Neural cell (in vitro differentiated cells): ENCODE data around the gene SLC34A1. TPM values are rescaled to one million over a fixed set of nuclear protein-coding genes. Genes with fewer than 3 reads are reported as not detected.

Experiments
- H2AFZ ChIP-seq: fragments of 200-600, 300-800 bp; sonication (generic), shearing (Covaris generic); 2 replicates; pipeline ENCODE4 v1.6.0; 2014; ENCODE audit warnings: low read depth, mild to moderate bottlenecking, antibody characterized with exemption, low read length, moderate library complexity
- H3F3A ChIP-seq: fragments of 200-600 bp; shearing (Covaris generic); 2 replicates; pipeline ENCODE4 v1.6.1; 2016; ENCODE audit warnings: mild to moderate bottlenecking, moderate library complexity, mixed read lengths, antibody characterized with exemption, low read length; ENCODE audit not compliant: insufficient read depth, poor library complexity, severe bottlenecking
- H3K27ac ChIP-seq: fragments of 200-600, 300-800 bp; sonication (generic), shearing (Covaris generic); 2 replicates; pipeline ENCODE4 v1.5.1; 2014; ENCODE audit warnings: mild to moderate bottlenecking, low read length, moderate library complexity
- H3K27me3 ChIP-seq: fragments of 300-800, 200-600 bp; sonication (generic), shearing (Covaris generic); 2 replicates; pipeline ENCODE4 v1.6.0; 2014; ENCODE audit warnings: mild to moderate bottlenecking, low read depth, low read length, moderate library complexity; ENCODE audit not compliant: insufficient read depth
- H3K36me3 ChIP-seq: fragments of 300-800, 200-600 bp; sonication (generic), shearing (Covaris generic); 2 replicates; pipeline ENCODE4 v1.5.1; 2014; ENCODE audit warnings: mild to moderate bottlenecking, antibody characterized with exemption, low read length, moderate library complexity; ENCODE audit not compliant: insufficient read depth
- H3K4me2 ChIP-seq: fragments of 300-800, 200-600 bp; sonication (generic), shearing (Covaris generic); 2 replicates; pipeline ENCODE4 v1.6.0; 2014; ENCODE audit warnings: mild to moderate bottlenecking, low read length
- H3K4me3 ChIP-seq: fragments of 300-800, 200-600 bp; sonication (generic), shearing (Covaris generic); 2 replicates; pipeline ENCODE4 v1.5.1; 2014; ENCODE audit warnings: mild to moderate bottlenecking, low read length, moderate library complexity
- H3K79me2 ChIP-seq: fragments of 200-600 bp; shearing (Covaris generic); replicated peaks from 2 replicates; pipeline ENCODE4 v1.6.0; 2014; ENCODE audit warnings: mild to moderate bottlenecking, low read length, moderate library complexity; ENCODE audit not compliant: insufficient read depth
- H3K9ac ChIP-seq: fragments of 300-800, 200-600 bp; sonication (generic), shearing (Covaris generic); 2 replicates; pipeline ENCODE4 v1.6.1; 2016; ENCODE audit warnings: mild to moderate bottlenecking, low read length, mixed read lengths
- H3K9me2 ChIP-seq: fragments of 200-600 bp; shearing (Covaris generic); 2 replicates; pipeline ENCODE4 v1.6.1; 2016; ENCODE audit warnings: mild to moderate bottlenecking, low read length, mixed read lengths; ENCODE audit not compliant: insufficient read depth
- H3K9me3 ChIP-seq: fragments of 200-600, 300-800 bp; sonication (generic), shearing (Covaris generic); 2 replicates; pipeline ENCODE4 v1.6.1; 2016; ENCODE audit warnings: mild to moderate bottlenecking, mixed run types, low read length, moderate library complexity, mixed read lengths
- H4K20me1 ChIP-seq: fragments of 200-600 bp; shearing (Covaris generic); 2 replicates; pipeline ENCODE4 v1.6.1; 2016; ENCODE audit warnings: mild to moderate bottlenecking, mixed run types; ENCODE audit not compliant: insufficient read depth
- EP300 ChIP-seq: fragments of 450-650 bp; conservative IDR thresholded peaks from 2 replicates; pipeline ENCODE4 v1.6.1; 2014; ENCODE audit warnings: antibody characterized with exemption, mild to moderate bottlenecking, moderate library complexity; ENCODE audit not compliant: poor library complexity, severe bottlenecking
- EZH2 ChIP-seq: fragments of 200-600, 300-800 bp; shearing (Covaris generic), sonication (generic); IDR thresholded peaks from 2 replicates; pipeline ENCODE4 v1.6.1; 2014; ENCODE audit warnings: antibody characterized with exemption, low read length, borderline replicate concordance, mild to moderate bottlenecking; ENCODE audit not compliant: insufficient read depth, poor library complexity, severe bottlenecking
- MXI1 ChIP-seq: fragments of 450-650 bp; conservative IDR thresholded peaks from 2 replicates; pipeline ENCODE4 v1.6.1; 2014; ENCODE audit warnings: antibody characterized with exemption, mild to moderate bottlenecking; ENCODE audit not compliant: poor library complexity, severe bottlenecking
- POLR2AphosphoS5 ChIP-seq: IDR thresholded peaks from 2 replicates; pipeline ENCODE4 v1.6.1; 2012
- RAD21 ChIP-seq: fragments of 450-650 bp; conservative IDR thresholded peaks from 2 replicates; pipeline ENCODE4 v1.6.1; 2014; ENCODE audit warnings: antibody characterized with exemption, mild to moderate bottlenecking, moderate library complexity
- SMC3 ChIP-seq: fragments of 450-650 bp; conservative IDR thresholded peaks from 2 replicates; pipeline ENCODE4 v1.6.1; 2014; ENCODE audit warnings: antibody characterized with exemption, mild to moderate bottlenecking, moderate library complexity; ENCODE audit not compliant: poor library complexity
- TAF1 ChIP-seq: IDR thresholded peaks from 2 replicates; pipeline ENCODE4 v1.6.1; 2012; ENCODE audit warnings: low read depth
- polyA plus RNA-seq: library from polyadenylated mRNA; depleted of rRNA; stranded (reverse); fragments of >200 nt; gene quantifications from 2 replicates; pipeline ENCODE4 v1.2.3, GENCODE V29; 2014
- TF ChIP-seq, protein P1 (sequence below): fragments of 450-650 bp; IDR thresholded peaks from 2 replicates; pipeline ENCODE4 v1.5.1; 2014; ENCODE audit warnings: antibody characterized with exemption, mild to moderate bottlenecking, moderate library complexity; ENCODE audit not compliant: poor library complexity, severe bottlenecking
- TF ChIP-seq, protein P2 (sequence below): IDR thresholded peaks from 2 replicates; pipeline ENCODE4 v1.6.1; 2012; ENCODE audit warnings: borderline replicate concordance

SLC34A1 gene
- polyA plus RNA-seq, 1 donor from 2014 or later = not detected

DNA sequence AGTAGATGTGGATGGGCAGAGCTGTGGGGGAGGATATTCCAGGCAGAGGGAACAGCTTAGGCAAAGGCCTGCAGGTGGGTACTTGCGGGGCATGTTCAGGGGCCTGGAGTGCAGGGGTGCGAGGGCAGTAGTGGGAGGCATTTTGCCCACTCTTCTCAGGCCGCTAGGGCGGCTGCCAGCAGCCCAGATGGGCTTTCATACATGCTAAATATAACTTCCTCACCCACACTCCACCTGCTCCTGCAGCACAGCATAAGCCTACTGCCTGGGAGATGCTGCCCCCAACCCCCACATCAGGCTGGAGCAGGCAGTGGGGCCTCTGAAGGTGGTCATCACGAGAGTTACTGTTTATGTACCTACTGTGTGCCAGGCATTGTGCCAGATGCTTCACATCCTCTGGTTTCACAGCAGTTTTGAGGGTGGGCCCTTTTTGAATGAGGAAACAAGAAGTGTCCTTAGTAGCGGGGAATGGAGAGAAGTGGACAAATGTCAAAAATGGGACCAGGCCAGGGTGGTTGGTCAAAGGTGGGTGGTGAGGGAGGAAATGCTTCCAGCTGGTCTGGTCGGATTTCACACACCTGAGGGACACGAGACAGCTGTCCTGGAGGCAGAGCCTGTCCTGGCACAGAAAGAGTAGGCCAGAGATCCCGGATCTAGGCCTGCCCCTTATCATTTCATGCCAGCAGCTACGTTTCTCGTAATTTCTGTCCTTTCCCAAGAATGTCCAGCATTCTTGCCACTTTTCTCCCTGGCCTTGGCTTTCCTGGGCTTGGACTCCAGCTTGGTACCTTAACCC is 14.4 kb upstream of the SLC34A1 start:
- H3K4me2 ChIP-seq = no peak overlapping the region
- H3K79me2 ChIP-seq = no peaks in the 10 kb centered on the region
- TF ChIP-seq EZH2 (no peak), SMC3 (no peak), MXI1 (no peak), RAD21 (no peak), EP300 (no peak), TAF1 (no peak), POLR2AphosphoS5 (no peak)
- TF ChIP-seq, protein P1, sequence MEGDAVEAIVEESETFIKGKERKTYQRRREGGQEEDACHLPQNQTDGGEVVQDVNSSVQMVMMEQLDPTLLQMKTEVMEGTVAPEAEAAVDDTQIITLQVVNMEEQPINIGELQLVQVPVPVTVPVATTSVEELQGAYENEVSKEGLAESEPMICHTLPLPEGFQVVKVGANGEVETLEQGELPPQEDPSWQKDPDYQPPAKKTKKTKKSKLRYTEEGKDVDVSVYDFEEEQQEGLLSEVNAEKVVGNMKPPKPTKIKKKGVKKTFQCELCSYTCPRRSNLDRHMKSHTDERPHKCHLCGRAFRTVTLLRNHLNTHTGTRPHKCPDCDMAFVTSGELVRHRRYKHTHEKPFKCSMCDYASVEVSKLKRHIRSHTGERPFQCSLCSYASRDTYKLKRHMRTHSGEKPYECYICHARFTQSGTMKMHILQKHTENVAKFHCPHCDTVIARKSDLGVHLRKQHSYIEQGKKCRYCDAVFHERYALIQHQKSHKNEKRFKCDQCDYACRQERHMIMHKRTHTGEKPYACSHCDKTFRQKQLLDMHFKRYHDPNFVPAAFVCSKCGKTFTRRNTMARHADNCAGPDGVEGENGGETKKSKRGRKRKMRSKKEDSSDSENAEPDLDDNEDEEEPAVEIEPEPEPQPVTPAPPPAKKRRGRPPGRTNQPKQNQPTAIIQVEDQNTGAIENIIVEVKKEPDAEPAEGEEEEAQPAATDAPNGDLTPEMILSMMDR = no peak
- TF ChIP-seq, protein P2, sequence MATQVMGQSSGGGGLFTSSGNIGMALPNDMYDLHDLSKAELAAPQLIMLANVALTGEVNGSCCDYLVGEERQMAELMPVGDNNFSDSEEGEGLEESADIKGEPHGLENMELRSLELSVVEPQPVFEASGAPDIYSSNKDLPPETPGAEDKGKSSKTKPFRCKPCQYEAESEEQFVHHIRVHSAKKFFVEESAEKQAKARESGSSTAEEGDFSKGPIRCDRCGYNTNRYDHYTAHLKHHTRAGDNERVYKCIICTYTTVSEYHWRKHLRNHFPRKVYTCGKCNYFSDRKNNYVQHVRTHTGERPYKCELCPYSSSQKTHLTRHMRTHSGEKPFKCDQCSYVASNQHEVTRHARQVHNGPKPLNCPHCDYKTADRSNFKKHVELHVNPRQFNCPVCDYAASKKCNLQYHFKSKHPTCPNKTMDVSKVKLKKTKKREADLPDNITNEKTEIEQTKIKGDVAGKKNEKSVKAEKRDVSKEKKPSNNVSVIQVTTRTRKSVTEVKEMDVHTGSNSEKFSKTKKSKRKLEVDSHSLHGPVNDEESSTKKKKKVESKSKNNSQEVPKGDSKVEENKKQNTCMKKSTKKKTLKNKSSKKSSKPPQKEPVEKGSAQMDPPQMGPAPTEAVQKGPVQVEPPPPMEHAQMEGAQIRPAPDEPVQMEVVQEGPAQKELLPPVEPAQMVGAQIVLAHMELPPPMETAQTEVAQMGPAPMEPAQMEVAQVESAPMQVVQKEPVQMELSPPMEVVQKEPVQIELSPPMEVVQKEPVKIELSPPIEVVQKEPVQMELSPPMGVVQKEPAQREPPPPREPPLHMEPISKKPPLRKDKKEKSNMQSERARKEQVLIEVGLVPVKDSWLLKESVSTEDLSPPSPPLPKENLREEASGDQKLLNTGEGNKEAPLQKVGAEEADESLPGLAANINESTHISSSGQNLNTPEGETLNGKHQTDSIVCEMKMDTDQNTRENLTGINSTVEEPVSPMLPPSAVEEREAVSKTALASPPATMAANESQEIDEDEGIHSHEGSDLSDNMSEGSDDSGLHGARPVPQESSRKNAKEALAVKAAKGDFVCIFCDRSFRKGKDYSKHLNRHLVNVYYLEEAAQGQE = no peak
- no peaks in the 10 kb centered on the region for H3F3A ChIP-seq
- H3K9me3 ChIP-seq = no peaks in the 10 kb centered on the region
- no peak overlapping the region for H3K4me3 ChIP-seq
- no peaks in the 10 kb centered on the region for H3K36me3 ChIP-seq
- H3K9ac ChIP-seq = no peak overlapping the region
- H3K27ac ChIP-seq = no peak overlapping the region
- peaks cover 4% of the 10 kb centered on the region for H3K27me3 ChIP-seq
- H2AFZ ChIP-seq = no peak overlapping the region
- H4K20me1 ChIP-seq = no peaks in the 10 kb centered on the region
- H3K9me2 ChIP-seq = no peaks in the 10 kb centered on the region

DNA sequence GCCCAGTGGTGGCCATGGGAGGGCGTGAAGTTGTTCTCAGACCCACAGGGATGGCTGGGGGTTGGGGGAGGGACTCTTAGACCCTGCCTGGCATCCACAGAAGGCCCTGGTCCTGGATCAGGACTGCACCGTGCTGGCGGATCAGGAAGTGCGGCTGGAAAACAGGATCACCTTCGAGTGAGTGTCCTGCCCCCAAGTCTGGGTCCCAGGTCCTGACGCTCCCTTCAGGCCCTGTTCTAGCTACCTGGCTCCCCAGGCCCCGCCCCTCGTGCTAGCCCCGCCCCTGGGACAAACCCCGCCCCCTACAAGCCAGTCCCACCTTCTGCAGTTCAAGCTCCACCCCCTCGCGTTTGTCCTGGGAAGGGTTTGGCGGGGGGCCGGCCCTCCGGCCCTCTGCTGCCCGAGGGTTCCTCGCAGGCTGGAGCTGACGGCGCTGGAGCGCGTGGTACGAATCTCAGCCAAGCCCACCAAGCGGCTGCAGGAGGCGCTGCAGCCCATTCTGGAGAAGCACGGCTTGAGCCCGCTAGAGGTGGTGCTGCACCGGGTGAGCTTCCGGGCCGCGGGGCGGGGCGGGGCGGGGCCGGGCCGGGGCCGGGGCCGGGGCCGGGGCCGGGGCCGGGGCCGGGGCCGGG is 13.6 kb upstream of the SLC34A1 start:
- H3K9me3 ChIP-seq = no peaks in the 10 kb centered on the region
- no peaks in the 10 kb centered on the region for H3K9me2 ChIP-seq
- H3K27me3 ChIP-seq = peaks cover 4% of the 10 kb centered on the region
- H3K9ac ChIP-seq = no peak overlapping the region
- no peak overlapping the region for H3K27ac ChIP-seq
- TF ChIP-seq EZH2 = no peak
- TF ChIP-seq, protein P1 = peak; percentile 54
- no peak overlapping the region for H2AFZ ChIP-seq
- no peak overlapping the region for H3K4me2 ChIP-seq
- no peaks in the 10 kb centered on the region for H3K36me3 ChIP-seq
- H3F3A ChIP-seq = no peaks in the 10 kb centered on the region
- no peaks in the 10 kb centered on the region for H4K20me1 ChIP-seq
- H3K79me2 ChIP-seq = no peaks in the 10 kb centered on the region
- H3K4me3 ChIP-seq = peak overlapping the region; percentile 60
